Skeletal muscle tissue (tissue), 4 donors: ENCODE results near the gene OBI1. TPM values are rescaled to one million over a fixed set of nuclear protein-coding genes. Genes with fewer than 3 reads are reported as not detected.

Experiments
- H3K27ac ChIP-seq: one replicate; pipeline ENCODE4 v1.7.0; 2013; ENCODE audit warnings: mild to moderate bottlenecking, low read depth, low read length, inconsistent platforms
- H3K27me3 ChIP-seq, 3 donors: one replicate each; pipeline ENCODE4 v1.7.0; 2013; ENCODE audit warnings: low read length in 3 of 3; ENCODE audit not compliant: control insufficient read depth in 3 of 3, insufficient read depth in 3 of 3
- H3K36me3 ChIP-seq, 3 donors: one replicate each; pipeline ENCODE4 v1.7.0; 2013; ENCODE audit warnings: low read length in 3 of 3; ENCODE audit not compliant: control insufficient read depth in 3 of 3, insufficient read depth in 3 of 3
- H3K4me1 ChIP-seq, 3 donors: one replicate each; pipeline ENCODE4 v1.7.0; 2013; ENCODE audit warnings: low read length in 3 of 3, mild to moderate bottlenecking in 3 of 3; ENCODE audit not compliant: control insufficient read depth in 3 of 3, insufficient read depth in 3 of 3
- H3K4me3 ChIP-seq, 3 donors: one replicate each; pipeline ENCODE4 v1.7.0; 2013; ENCODE audit warnings: low read length in 3 of 3
- H3K9ac ChIP-seq, 3 donors: one replicate each; pipeline ENCODE4 v1.7.0; 2013; ENCODE audit warnings: low read length in 3 of 3, mild to moderate bottlenecking in 3 of 3, moderate library complexity in 2 of 3, low read depth in 1 of 3
- H3K9me3 ChIP-seq, 3 donors: one replicate each; pipeline ENCODE4 v1.7.0; 2013; ENCODE audit warnings: low read length in 3 of 3; ENCODE audit not compliant: control insufficient read depth in 3 of 3
- total RNA-seq: library from RNA; depleted of rRNA; stranded (reverse); fragments of >200 nt; gene quantifications from one replicate; pipeline ENCODE4 v1.2.3, GENCODE V29; 2014
- donor health status: Osteomylitis.

Gene OBI1
- total RNA-seq, 1 donor from 2014 or later: 13.6 TPM

- Histone ChIP-seq H3K27me3 (peaks cover 84 to 89% (median 85%) of the 10 kb centered on the region in 3 donors), H3K27ac (no peak overlapping the region), H3K9me3 (no peaks in the 10 kb centered on the region), H3K4me3 (no peak overlapping the region), H3K4me1 (peaks cover 7 to 17% (median 10%) of the 10 kb centered on the region in 3 donors), H3K36me3 (peaks cover 0 to 2% (median 0%) of the 10 kb centered on the region in 3 donors), H3K9ac (no peak overlapping the region)
Observed at GRCh38 chr13:78598116-78598781, 60.7 kb downstream of the OBI1 start.

- H3K4me1 ChIP-seq: peaks cover under 1 to 13% (median 6%) of the 10 kb centered on the region in 3 donors
- H3K36me3 ChIP-seq: peaks cover 0 to under 1% (median 0%) of the 10 kb centered on the region in 3 donors
- H3K27ac ChIP-seq: no peak overlapping the region
- no peak overlapping the region for H3K4me3 ChIP-seq
- no peak overlapping the region for H3K9ac ChIP-seq
- no peaks in the 10 kb centered on the region for H3K9me3 ChIP-seq
- H3K27me3 ChIP-seq: peaks cover 81 to 89% (median 85%) of the 10 kb centered on the region in 3 donors
Observed at GRCh38 chr13:78597602-78597932, 61.4 kb downstream of the OBI1 start.

- Histone ChIP-seq H3K9ac (no peak overlapping the region), H3K4me1 (peaks cover 0 to 9% (median 3%) of the 10 kb centered on the region in 3 donors), H3K27ac (no peak overlapping the region), H3K4me3 (no peak overlapping the region), H3K27me3 (peaks cover 77 to 87% (median 82%) of the 10 kb centered on the region in 3 donors), H3K36me3 (no peaks in the 10 kb centered on the region), H3K9me3 (no peaks in the 10 kb centered on the region)
Observed at GRCh38 chr13:78596736-78597601, 62.0 kb downstream of the OBI1 start.

DNA sequence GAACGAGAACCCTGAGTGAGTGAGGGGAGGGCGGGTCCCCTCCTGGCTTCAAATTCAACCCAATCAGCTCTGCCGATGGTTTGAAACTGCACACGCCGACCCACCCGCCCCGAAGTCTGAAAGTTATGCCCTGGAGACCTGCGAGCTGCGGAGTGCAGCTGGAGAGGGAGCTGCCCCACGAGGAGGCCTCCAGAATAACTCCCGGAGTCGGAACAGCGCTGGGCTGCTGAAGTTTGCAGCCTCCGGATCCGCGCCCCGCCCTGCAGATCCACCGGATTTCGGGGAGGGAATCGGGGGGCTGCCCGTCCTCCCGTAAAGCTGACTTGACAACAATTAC lies 62.6 kb downstream of the OBI1 start:
- H3K36me3 ChIP-seq: no peaks in the 10 kb centered on the region
- H3K4me1 ChIP-seq: peaks cover 0 to 6% (median 1%) of the 10 kb centered on the region in 3 donors
- peak overlapping the region; percentile 6 to 35 (median 30) for H3K4me3 ChIP-seq
- H3K9me3 ChIP-seq: no peaks in the 10 kb centered on the region
- H3K9ac ChIP-seq: no peak overlapping the region
- H3K27ac ChIP-seq: no peak overlapping the region
- peaks cover 77 to 83% (median 79%) of the 10 kb centered on the region in 3 donors for H3K27me3 ChIP-seq

- no peak overlapping the region for H3K9ac ChIP-seq
- no peaks in the 10 kb centered on the region for H3K36me3 ChIP-seq
- peak overlapping the region; percentile 6 to 35 (median 30) for H3K4me3 ChIP-seq
- H3K27ac ChIP-seq: no peak overlapping the region
- no peaks in the 10 kb centered on the region for H3K9me3 ChIP-seq
- H3K27me3 ChIP-seq: peaks cover 75 to 80% (median 77%) of the 10 kb centered on the region in 3 donors
- peaks cover 0 to 4% (median 0%) of the 10 kb centered on the region in 3 donors for H3K4me1 ChIP-seq
Observed at GRCh38 chr13:78595495-78596398, 63.2 kb downstream of the OBI1 start.

DNA sequence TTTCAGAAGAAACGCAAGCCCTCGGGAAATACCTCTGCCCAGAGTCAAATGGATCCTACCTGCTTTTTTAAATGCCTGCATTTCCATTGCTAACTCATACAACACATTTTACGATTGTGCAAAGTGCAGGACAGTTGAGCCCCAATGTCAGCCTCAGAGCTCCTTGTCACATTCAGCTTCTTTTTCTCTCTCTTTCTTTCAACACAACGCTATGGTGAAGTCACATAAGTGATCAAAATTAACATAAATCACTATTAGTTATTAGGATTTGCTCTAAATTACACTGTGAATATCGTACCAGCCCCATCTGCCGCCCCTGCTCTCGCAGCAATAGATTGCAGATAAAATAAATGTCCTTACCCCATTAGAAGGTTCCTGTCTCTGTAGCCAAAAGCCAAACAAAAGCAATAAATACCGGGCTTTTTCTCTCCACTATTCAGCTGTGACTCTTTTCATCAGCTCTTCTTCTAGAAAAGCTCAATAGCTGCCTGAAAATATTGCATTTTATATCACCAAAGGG lies 64.4 kb downstream of the OBI1 start:
- H3K27me3 ChIP-seq: peaks cover 65 to 72% (median 71%) of the 10 kb centered on the region in 3 donors
- no peak overlapping the region for H3K9ac ChIP-seq
- no peak overlapping the region for H3K4me3 ChIP-seq
- no peaks in the 10 kb centered on the region for H3K9me3 ChIP-seq
- H3K4me1 ChIP-seq: peaks cover 0 to 4% (median 0%) of the 10 kb centered on the region in 3 donors
- H3K27ac ChIP-seq: no peak overlapping the region
- H3K36me3 ChIP-seq: no peaks in the 10 kb centered on the region

DNA sequence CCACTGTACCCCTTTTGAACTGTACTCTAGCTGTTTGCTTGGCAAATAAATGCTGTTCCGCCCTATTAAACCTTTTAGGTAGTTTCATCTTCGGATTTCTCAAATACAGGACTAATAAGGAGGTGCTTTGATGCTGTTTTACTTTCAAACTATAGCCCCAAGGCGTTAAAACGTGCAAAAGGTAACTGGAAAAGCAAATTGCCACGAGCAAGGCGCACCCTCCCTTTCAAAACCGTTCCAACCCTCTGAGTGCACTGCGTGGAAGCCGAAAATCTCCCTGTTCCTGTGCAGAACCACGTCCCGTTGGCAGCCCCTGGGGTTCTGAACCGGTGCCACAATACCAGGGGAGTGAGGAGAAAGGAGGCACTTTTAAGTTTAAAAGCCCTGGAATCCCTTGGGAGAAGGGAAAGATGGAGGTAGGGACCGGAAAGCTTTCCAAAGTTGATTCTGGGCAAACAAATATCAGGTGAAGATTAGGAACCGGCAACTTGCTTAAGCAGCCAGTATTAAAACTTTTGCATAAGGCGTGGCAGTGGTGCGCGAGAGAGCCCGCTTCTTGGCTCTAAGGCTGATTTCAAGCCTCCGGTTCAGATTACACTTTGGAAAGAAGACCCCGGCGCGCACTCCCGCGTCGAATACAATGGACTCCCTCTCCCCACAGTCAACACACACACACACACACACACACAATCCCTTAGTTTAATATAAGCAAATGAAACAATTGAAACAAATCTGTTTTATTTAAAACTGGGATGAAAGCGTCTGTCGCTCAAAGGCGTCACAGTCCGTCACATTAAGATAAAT lies 65.1 kb downstream of the OBI1 start:
- H3K4me1 ChIP-seq: peaks cover 0 to 4% (median 0%) of the 10 kb centered on the region in 3 donors
- no peaks in the 10 kb centered on the region for H3K9me3 ChIP-seq
- no peaks in the 10 kb centered on the region for H3K36me3 ChIP-seq
- H3K9ac ChIP-seq: no peak overlapping the region
- no peak overlapping the region for H3K27ac ChIP-seq
- H3K27me3 ChIP-seq: peaks cover 58 to 70% (median 64%) of the 10 kb centered on the region in 3 donors
- H3K4me3 ChIP-seq: no peak overlapping the region

DNA sequence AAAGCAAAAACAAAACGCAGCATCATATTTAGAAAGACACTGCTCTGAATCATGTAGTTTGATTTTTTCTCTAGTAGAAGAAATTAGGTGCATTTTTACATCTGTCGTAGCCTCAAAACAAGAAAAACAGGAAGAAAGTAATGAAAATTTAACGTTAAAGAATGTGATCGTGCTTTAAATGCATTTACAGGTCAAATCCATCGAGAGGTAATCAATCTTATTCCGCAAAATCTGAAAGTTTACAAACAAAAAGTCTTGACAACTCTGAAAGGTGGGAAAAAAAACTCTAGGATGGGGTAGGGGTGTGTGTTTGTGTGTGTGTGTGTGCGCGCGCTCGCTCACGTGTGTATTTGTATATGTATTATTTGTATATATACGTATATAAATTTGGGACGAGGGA lies 65.8 kb downstream of the OBI1 start:
- Histone ChIP-seq H3K9me3 (no peaks in the 10 kb centered on the region), H3K36me3 (no peaks in the 10 kb centered on the region), H3K4me1 (peaks cover 0 to 4% (median 0%) of the 10 kb centered on the region in 3 donors), H3K27me3 (peaks cover 53 to 65% (median 59%) of the 10 kb centered on the region in 3 donors), H3K9ac (no peak overlapping the region), H3K4me3 (no peak overlapping the region), H3K27ac (no peak overlapping the region)

DNA sequence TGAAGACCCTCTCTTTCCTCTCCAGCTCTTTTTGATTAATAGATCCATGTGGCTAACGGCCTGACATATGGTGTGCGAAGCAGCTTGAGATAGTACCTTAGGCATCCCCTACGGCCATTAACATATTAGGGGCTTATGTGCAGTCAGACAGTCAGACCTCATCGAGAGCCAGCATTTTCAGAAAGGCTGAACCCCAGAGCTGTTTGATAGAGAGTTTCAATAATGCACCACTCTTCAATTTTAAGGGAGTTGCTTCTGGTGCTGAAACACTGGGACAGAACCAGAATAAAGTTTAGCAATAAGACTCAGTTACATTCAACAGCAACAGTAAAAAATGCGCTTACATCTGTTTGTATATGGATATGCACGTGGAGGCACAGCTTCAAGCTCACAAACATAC lies 66.4 kb downstream of the OBI1 start:
- no peak overlapping the region for H3K4me3 ChIP-seq
- H3K9ac ChIP-seq: no peak overlapping the region
- no peaks in the 10 kb centered on the region for H3K36me3 ChIP-seq
- H3K27ac ChIP-seq: no peak overlapping the region
- H3K4me1 ChIP-seq: peaks cover 0 to 4% (median 0%) of the 10 kb centered on the region in 3 donors
- peaks cover 54 to 65% (median 56%) of the 10 kb centered on the region in 3 donors for H3K27me3 ChIP-seq
- no peaks in the 10 kb centered on the region for H3K9me3 ChIP-seq
